Muscle of leg (tissue), 11 donors: ENCODE data around the gene SDR9C7. TPM values are rescaled to one million over a fixed set of nuclear protein-coding genes. Genes with fewer than 3 reads are reported as not detected.
"Not testable (repeated sequence)": the region's sequence is repeated elsewhere in the genome, so short reads cannot be mapped to it uniquely, and the experiment has no call there.

ENCODE experiments used
- DNase-seq: peaks from one replicate; pipeline ENCODE4 v3.0.0; 2013
- H3K27ac ChIP-seq: one replicate; pipeline ENCODE4 v1.5.1; 2013; ENCODE audit warnings: mild to moderate bottlenecking, low read length, control low read depth
- H3K27me3 ChIP-seq: one replicate; pipeline ENCODE4 v1.6.1; 2013; ENCODE audit warnings: low read length; ENCODE audit not compliant: control insufficient read depth, insufficient read depth
- H3K36me3 ChIP-seq: one replicate; pipeline ENCODE4 v1.6.1; 2013; ENCODE audit warnings: low read length; ENCODE audit not compliant: control insufficient read depth, insufficient read depth
- H3K4me1 ChIP-seq: one replicate; pipeline ENCODE4 v1.6.1; 2013; ENCODE audit warnings: low read length; ENCODE audit not compliant: control insufficient read depth, insufficient read depth
- H3K4me3 ChIP-seq: one replicate; pipeline ENCODE4 v1.5.1; 2013; ENCODE audit warnings: low read length, control low read depth
- H3K9me3 ChIP-seq: replicated peaks from 2 replicates; pipeline ENCODE4 v1.6.1; 2013; ENCODE audit warnings: low read depth, low read length; ENCODE audit not compliant: control insufficient read depth
- WGBS: methylation state at CpG from one replicate; pipeline ENCODE4 v1.1.5; 2013; ENCODE audit warnings: missing lambda C conversion rate; ENCODE audit not compliant: insufficient coverage; 5-methylcytosine and 5-hydroxymethylcytosine counted together
- polyA plus RNA-seq, 8 donors: library from polyadenylated mRNA; unstranded; fragments of 120-200 nt; gene quantifications; one replicate each; pipeline versions ENCODE4 v1.2.1 to v1.2.3, GENCODE V29; 2013; ENCODE audit warnings: inconsistent platforms in 1 of 8, low replicate concordance in 1 of 8; ENCODE audit not compliant: insufficient read length in 8 of 8, insufficient read depth in 1 of 8
- total RNA-seq: library from RNA; stranded (reverse); fragments of 120-200 nt; gene quantifications from one replicate; pipeline ENCODE4 v1.2.4, GENCODE V29; 2013

SDR9C7 gene
- total and polyA plus RNA-seq, 9 donors, result 0.17 to 0.59 (median 0.23) TPM

DNA sequence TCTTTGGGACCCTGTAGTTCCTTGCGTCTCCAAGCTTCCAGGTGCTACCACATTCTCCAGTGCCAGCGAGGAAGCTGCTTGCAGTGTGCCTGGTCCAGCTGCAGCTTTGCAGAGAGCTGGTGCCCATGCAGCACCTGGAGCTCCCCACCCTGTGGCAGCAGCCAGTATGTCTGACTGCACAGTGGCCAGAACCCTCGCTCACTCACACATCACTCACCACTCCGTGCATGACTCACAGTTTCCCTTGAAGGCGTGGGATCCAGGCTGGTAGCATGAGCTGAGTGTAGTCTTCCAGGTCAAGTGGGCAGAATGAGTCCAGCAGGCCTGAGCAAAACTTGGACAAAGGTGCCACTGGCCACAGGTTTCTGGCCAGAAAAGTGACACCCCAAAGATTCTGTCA is 33.6 kb downstream of the SDR9C7 start:
- DNase-seq, result no peak
- WGBS, result 81% methylated on average over 2 of the region's 5 CpGs
- Histone ChIP-seq H3K4me3 (no peak overlapping the region), H3K36me3 (no peaks in the 10 kb centered on the region), H3K27ac (no peak overlapping the region), H3K9me3 (peaks cover 21% of the 10 kb centered on the region), H3K27me3 (no peaks in the 10 kb centered on the region), H3K4me1 (no peaks in the 10 kb centered on the region)

DNA sequence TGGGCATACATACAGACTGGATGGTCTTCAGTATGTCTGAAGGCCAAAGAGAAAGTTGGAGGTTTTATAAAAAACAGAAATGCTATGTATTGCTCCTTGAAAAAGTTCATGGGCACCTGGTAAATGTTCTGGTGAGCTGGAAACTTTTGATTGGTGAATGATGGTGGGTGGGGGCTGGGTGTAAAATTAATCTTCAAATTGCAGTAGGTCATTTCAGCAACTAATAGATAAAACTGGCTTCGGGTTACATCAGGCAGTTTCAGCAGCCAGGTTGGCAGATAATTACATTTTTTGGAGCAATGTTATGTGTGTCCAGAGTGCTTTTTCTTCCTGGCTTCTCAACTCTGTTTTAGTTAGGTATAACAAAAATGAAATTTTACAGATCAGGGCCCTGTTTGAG is 35.3 kb downstream of the SDR9C7 start:
- no peak for DNase-seq
- 80% methylated on average over 1 of the region's 1 CpG for WGBS
- no peaks in the 10 kb centered on the region for H3K4me1 ChIP-seq
- no peaks in the 10 kb centered on the region for H3K36me3 ChIP-seq
- H3K27me3 ChIP-seq, result no peaks in the 10 kb centered on the region
- H3K4me3 ChIP-seq, result no peak overlapping the region
- peaks cover 21% of the 10 kb centered on the region for H3K9me3 ChIP-seq
- no peak overlapping the region for H3K27ac ChIP-seq

DNA sequence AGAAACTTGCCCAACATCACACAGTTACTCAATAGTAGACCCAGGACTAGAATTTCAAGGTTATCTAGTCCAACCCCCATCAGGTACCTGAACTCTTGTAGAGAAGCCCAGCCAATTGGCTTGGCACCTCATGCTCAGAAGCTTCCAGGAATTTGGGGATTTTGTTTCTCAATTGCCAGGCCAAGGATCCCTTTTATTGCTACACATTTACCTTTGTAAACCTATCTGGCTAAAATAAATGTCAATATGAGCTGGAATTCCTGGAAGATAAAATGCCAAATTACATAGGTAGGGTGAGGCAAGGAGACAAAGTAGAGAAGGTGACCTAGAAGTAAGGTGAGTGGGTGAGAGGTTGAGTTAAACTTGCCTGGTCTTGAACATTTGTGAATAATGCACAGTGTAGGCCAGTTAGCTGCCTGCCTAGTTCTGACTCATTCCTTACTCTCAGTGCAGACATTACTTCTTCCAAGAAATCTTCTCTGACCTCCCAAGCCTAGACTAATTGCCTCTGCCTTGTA is 36.3 kb downstream of the SDR9C7 start:
- H3K36me3 ChIP-seq, result no peaks in the 10 kb centered on the region

DNA sequence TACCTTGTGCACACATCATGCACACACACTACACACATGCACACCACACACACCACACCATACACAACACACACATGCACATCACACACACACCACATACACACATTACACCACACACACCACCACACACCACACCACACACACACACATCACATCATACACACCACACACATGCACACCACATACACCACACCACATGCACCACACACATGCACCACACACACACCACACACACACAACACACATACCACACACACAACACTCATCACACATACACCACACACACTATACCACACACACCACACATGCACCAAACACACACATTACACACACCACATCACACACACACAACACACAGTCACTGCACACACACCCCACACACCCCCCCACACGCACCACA is 38.1 kb downstream of the SDR9C7 start:
- no peak overlapping the region for H3K4me3 ChIP-seq
- no peak for DNase-seq
- no peaks in the 10 kb centered on the region for H3K27me3 ChIP-seq
- WGBS, result no CpG with 5 or more reads among the region's 1 CpG
- H3K36me3 ChIP-seq, result no peaks in the 10 kb centered on the region
- no peak overlapping the region for H3K27ac ChIP-seq
- H3K9me3 ChIP-seq, result peaks cover 15% of the 10 kb centered on the region
- no peaks in the 10 kb centered on the region for H3K4me1 ChIP-seq

More for the DNA sequence above, 36.3 kb downstream of the SDR9C7 start:
- no peak for DNase-seq
- Histone ChIP-seq H3K9me3 (peaks cover 21% of the 10 kb centered on the region), H3K4me3 (no peak overlapping the region), H3K27ac (no peak overlapping the region), H3K27me3 (no peaks in the 10 kb centered on the region), H3K4me1 (no peaks in the 10 kb centered on the region)

DNA sequence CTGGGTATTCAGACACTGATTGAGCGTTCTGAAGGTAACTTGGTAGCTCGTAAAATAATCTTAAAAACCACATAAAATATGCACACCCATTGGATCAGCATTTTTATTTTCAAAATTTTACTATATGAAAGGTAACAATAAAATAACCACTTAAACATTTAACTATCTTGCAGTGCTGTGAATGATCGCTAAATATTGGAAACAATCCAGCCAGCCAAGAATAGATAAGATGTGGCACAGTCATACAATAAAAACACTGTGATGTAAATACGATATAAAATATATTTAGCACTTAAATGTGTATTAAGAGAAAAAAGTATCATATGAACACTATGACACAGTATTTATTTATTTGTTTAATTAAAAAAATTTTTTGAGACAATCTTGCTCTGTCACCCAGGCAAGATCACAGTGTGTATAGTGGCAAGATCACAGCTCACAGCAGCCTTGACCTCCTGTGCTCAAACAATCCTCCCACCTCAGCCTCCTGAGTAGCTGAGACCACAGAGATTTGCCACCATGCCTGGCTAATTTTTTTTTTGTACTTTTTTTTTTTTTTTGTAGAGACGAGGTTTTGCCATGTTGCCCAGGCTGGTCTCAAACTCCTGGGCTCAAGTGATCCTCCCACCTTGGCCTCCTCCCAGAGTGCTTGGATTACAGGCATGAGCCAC is 39.4 kb downstream of the SDR9C7 start:
- Histone ChIP-seq H3K27me3 (no peaks in the 10 kb centered on the region), H3K36me3 (no peaks in the 10 kb centered on the region), H3K4me3 (no peak overlapping the region), H3K4me1 (no peaks in the 10 kb centered on the region), H3K9me3 (peaks cover 4% of the 10 kb centered on the region), H3K27ac (no peak overlapping the region)
- DNase-seq, result no peak
- WGBS, result no CpG with 5 or more reads among the region's 5 CpGs

DNA sequence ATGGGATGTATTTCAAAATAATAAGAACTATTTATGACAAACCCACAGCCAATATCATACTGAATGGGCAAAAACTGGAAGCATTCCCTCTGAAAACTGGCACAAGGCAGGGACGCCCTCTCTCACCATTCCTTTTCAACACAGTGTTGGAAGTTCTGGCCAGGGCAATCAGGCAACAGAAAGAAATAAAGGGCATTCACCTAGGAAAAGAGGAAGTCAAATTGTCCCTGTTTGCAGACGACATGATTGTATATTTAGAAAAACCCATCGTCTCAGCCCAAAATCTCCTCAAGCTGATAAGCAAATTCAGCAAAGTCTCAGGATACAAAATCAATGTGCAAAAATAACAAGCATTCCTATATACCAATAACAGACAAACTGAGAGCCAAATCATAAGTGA is 42.3 kb downstream of the SDR9C7 start:
- H3K27ac ChIP-seq, H3K4me1 ChIP-seq, H3K9me3 ChIP-seq, H3K27me3 ChIP-seq, DNase-seq, H3K4me3 ChIP-seq, H3K36me3 ChIP-seq: not testable (repeated sequence)
- WGBS, result no CpG with 5 or more reads among the region's 3 CpGs

DNA sequence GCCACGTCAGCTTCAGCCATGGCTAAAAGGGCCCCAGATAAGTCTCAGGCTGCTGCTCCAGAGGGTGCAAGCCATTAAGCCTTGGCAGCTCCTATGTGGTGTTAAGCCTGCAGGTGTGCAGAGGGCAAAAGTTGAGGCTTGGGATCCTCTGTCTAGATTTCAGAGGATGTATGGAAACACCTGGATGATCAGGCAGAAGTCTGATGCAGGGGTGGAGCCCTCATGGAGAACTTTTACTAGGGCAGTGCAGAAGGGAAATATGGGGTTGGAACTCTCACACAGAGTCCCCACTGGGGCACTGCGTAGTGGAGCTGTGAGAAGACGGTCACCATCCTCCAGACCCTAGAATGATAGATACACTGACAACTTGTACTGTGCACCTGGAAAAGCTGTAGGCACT is 47.9 kb downstream of the SDR9C7 start:
- no peaks in the 10 kb centered on the region for H3K36me3 ChIP-seq
- 57% methylated on average over 2 of the region's 3 CpGs for WGBS
- DNase-seq, result no peak

DNA sequence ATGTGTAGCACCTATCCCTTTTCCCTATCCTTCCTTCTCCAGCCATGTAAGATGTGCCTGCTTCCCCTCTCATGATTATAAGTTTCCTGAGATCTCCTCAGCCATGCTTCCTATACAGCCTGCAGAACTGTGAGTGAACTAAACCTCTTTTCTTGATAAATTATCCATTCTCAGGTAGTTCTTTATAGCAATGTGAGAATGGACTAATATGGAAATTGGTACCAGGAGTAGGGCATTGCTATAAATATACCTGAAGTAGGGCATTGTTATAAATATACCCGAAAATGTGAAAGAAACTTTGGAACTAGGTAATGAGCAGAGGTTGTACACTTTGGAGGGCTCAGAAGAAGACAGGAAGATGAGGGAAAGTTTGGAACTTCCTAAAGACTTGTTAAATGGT is 48.9 kb downstream of the SDR9C7 start:
- H3K4me3 ChIP-seq, result no peak overlapping the region
- H3K27me3 ChIP-seq, result peaks cover 3% of the 10 kb centered on the region

More for the DNA sequence above, 47.9 kb downstream of the SDR9C7 start:
- H3K4me3 ChIP-seq, result no peak overlapping the region
- H3K9me3 ChIP-seq, result peaks cover 8% of the 10 kb centered on the region
- H3K27me3 ChIP-seq, result peaks cover 3% of the 10 kb centered on the region
- no peaks in the 10 kb centered on the region for H3K4me1 ChIP-seq
- no peak overlapping the region for H3K27ac ChIP-seq

DNA sequence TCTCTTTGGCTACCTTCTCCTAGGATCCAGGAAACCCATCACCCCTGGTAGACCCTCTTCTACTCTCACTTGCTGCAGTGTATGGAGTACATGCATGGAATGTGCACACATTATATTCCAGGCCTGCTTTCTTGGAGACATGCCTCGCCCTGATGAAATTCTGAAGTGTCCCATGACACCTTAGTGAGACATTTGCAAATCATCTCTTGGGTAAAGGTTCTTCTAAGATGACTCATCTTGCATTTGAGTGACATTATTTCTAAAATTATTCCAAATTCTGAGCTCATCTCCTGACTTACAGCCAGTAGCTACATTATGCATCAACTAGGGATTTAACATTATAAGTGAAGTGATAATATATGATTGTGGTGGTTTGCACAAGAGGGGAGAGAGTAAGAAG is 49.8 kb downstream of the SDR9C7 start:
- no peak overlapping the region for H3K27ac ChIP-seq
- peak; percentile 26 for DNase-seq

More for the DNA sequence above, 48.9 kb downstream of the SDR9C7 start:
- no peaks in the 10 kb centered on the region for H3K36me3 ChIP-seq
- H3K27ac ChIP-seq, result no peak overlapping the region
- 94% methylated on average over 1 of the region's 1 CpG for WGBS
- DNase-seq, result no peak
- no peaks in the 10 kb centered on the region for H3K4me1 ChIP-seq
- H3K9me3 ChIP-seq, result peaks cover 10% of the 10 kb centered on the region

DNA sequence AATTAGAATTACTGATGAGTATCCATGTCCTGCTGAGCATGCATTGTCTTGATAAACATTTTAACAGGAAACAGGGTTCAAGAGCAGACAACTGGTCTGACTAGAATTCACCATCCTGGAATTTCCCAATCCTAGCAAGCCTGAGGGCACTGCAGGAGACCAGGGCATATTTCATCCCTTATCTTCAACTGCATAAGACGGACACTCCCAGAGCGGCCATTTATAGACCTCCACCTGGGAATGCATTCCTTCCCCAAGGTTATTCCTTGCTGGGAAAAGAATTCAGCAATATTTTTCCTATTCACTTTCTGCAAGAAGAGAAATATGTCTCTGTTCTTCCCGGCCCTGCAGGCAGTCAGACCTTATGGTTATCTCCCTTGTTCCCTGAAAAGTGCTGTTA is 51.8 kb downstream of the SDR9C7 start:
- not testable (repeated sequence) for H3K27ac ChIP-seq, H3K4me1 ChIP-seq, DNase-seq, H3K4me3 ChIP-seq, H3K27me3 ChIP-seq, H3K36me3 ChIP-seq
- peaks cover 10% of the 10 kb centered on the region for H3K9me3 ChIP-seq
- WGBS, result 71% methylated on average over 3 of the region's 3 CpGs

More for the DNA sequence above, 49.8 kb downstream of the SDR9C7 start:
- WGBS, result no CpG with 5 or more reads among the region's 1 CpG
- no peaks in the 10 kb centered on the region for H3K36me3 ChIP-seq
- peaks cover 10% of the 10 kb centered on the region for H3K9me3 ChIP-seq
- no peak overlapping the region for H3K4me3 ChIP-seq
- no peaks in the 10 kb centered on the region for H3K4me1 ChIP-seq
- peaks cover 3% of the 10 kb centered on the region for H3K27me3 ChIP-seq
